Heart left ventricle (tissue), 16 donors: ENCODE measurements around the gene CACNA1C. TPM values are rescaled to one million over a fixed set of nuclear protein-coding genes. Genes with fewer than 3 reads are reported as not detected.

Source experiments
- ATAC-seq, 4 donors: fragments of 200-7000 bp; cut with Tn5 transposase; one replicate each; pipeline ENCODE4 v1.9.1; 2020 to 2022; ENCODE audit warnings: moderate library complexity in 4 of 4, mild to moderate bottlenecking in 3 of 4, moderate number of reproducible peaks in 1 of 4
- DNase-seq, 5 donors: peaks; one replicate each; pipeline ENCODE4 v3.0.0-alpha.2; 2020
- H3K27ac ChIP-seq, 12 donors: fragments of 200-600 bp; sonication (generic) in 4 of 12; one replicate each; pipeline versions ENCODE4 v1.5.0 to v1.8.0; 2016 to 2022; ENCODE audit warnings: mild to moderate bottlenecking in 2 of 12
- H3K27me3 ChIP-seq, 9 donors: fragments of 200-600 bp; sonication (generic) in 2 of 9; one replicate each; pipeline versions ENCODE4 v1.5.1 to v1.8.0; 2016 to 2022; ENCODE audit warnings: mild to moderate bottlenecking in 3 of 9
- H3K36me3 ChIP-seq, 9 donors: fragments of 200-600 bp; sonication (generic) in 2 of 9; one replicate each; pipeline versions ENCODE4 v1.5.0 to v1.8.0; 2018 to 2022; ENCODE audit warnings: mild to moderate bottlenecking in 2 of 9
- H3K4me1 ChIP-seq, 12 donors: fragments of 200-600 bp; sonication (generic) in 4 of 12; one replicate each; pipeline versions ENCODE4 v1.5.0 to v1.8.0; 2016 to 2022; ENCODE audit warnings: mild to moderate bottlenecking in 3 of 12
- H3K4me3 ChIP-seq, 12 donors: fragments of 200-600 bp; sonication (generic) in 4 of 12; one replicate each; pipeline versions ENCODE4 v1.5.0 to v1.8.0; 2017 to 2022; ENCODE audit warnings: mild to moderate bottlenecking in 9 of 12, moderate library complexity in 4 of 12
- H3K9me3 ChIP-seq, 12 donors: fragments of 200-600 bp; sonication (generic) in 4 of 12; one replicate each; pipeline versions ENCODE4 v1.5.0 to v1.8.0; 2016 to 2022; ENCODE audit warnings: mild to moderate bottlenecking in 1 of 12
- POLR2A ChIP-seq, 2 donors: fragments of 450-650 bp; IDR thresholded peaks; one replicate each; pipeline ENCODE4 v1.6.1; 2017; ENCODE audit warnings: antibody characterized with exemption in 2 of 2, mild to moderate bottlenecking in 2 of 2, moderate library complexity in 2 of 2
- WGBS, 4 donors: extraction: QIAGEN DNeasy Blood & Tissue Kit in 2 of 4; methylation state at CpG; one replicate each; pipeline versions ENCODE4 v1.1.5 to v1.1.7; 2013 to 2018; 5-methylcytosine and 5-hydroxymethylcytosine counted together
- intact Hi-C, 10 donors: fragments of 100-400 bp; cut with DNase I; formaldehyde crosslinking; loops; one replicate each; pipeline versions ENCODE4 v1.11.1 to v1.14.2; 2022
- polyA plus RNA-seq, 2 donors: library from polyadenylated mRNA; stranded (reverse); fragments of 200-250 nt; gene quantifications; one replicate each; pipeline ENCODE4 v1.2.3, GENCODE V29; 2013
- total RNA-seq, 9 donors: library from RNA; depleted of rRNA in 2 of 9; stranded (reverse); fragments of >200 nt in 2 of 9; fragmentation: NEBNext Ultra II Directional in 3 of 9; extraction: Animal tissue kit (Norgen Biotek cat#: 25700) in 3 of 9; gene quantifications; one replicate each; pipeline versions ENCODE4 v1.1.0 to v1.2.4, GENCODE V29; 2016 to 2023
- TF ChIP-seq, protein P1 (sequence below), 12 donors: fragments of 200-600 bp; sonication (generic) in 4 of 12; IDR thresholded peaks; one replicate each; pipeline versions ENCODE4 v1.5.0 to v1.8.0; 2018 to 2022; ENCODE audit warnings: antibody characterized with exemption in 12 of 12, mild to moderate bottlenecking in 5 of 12
- donor health status: ischemic (EF 13 %, LVEDD 7.1; RV severe dilation, severe dysfunction).
- donor health status: healthy with polysubstance abuse.
- donor health status: DM: no; HTN: yes; CAD: no.
- donor health status: DM: no; HTN: no; CAD: no.
- donor health status: ischemic (EF 25% LVEDD 6.9; RV normal size, moderate dysfunction).
- donor health status: ischemic (EF 25% LVEDD 5.7; RV mildly dilated, moderate dysfunction).
- donor health status: healthy.
- donor health status: DM: yes; HTN: yes; CAD: no.
- donor health status: ischemic (EF 35%, LVEDD 5.7; RV mildly dilated, moderate dysfunction).
- donor health status: nonischemic (EF 11% LVEDD 7.7; RV severe dilation, severe dysfunction).
- donor health status: DM: yes; HTN: yes; CAD: no.
- donor health status: PGD.
- donor health status: ischemic (EF 29% LVEDD 5.4; RV normal size, mild dysfunction).
- donor health status: nonischemic (EF 23%, LVEDD 6.1; RV moderate dilation, normal function).

CACNA1C gene
- total and polyA plus RNA-seq, 11 donors = 41.9 to 196 (median 164) TPM

- 49 to 64% (median 56%) methylated on average over 3 of the region's 3 CpGs for whole genome bisulfite sequencing, 4 donors
- H3K27ac ChIP-seq = no peak overlapping the region
- no peak for ATAC-seq
Observed at GRCh38 chr12:2260441-2260840, 207.7 kb downstream of the CACNA1C start.

GRCh38 chr12:2261708-2262107 lies 208.9 kb downstream of the CACNA1C start:
- Histone ChIP-seq H3K36me3 (no peaks in the 10 kb centered on the region), H3K27ac (no peak overlapping the region), H3K27me3 (no peaks in the 10 kb centered on the region), H3K4me3 (no peak overlapping the region), H3K9me3 (no peaks in the 10 kb centered on the region), H3K4me1 (peaks cover 5 to 99% (median 68%) of the 10 kb centered on the region in 12 donors)
- intact Hi-C loops = no loop called here
- WGBS, 4 donors = 60 to 94% (median 92%) methylated on average over 1 of the region's 1 CpG
- DNase-seq (no peak), ATAC-seq (no peak)
- TF ChIP-seq, protein P1, sequence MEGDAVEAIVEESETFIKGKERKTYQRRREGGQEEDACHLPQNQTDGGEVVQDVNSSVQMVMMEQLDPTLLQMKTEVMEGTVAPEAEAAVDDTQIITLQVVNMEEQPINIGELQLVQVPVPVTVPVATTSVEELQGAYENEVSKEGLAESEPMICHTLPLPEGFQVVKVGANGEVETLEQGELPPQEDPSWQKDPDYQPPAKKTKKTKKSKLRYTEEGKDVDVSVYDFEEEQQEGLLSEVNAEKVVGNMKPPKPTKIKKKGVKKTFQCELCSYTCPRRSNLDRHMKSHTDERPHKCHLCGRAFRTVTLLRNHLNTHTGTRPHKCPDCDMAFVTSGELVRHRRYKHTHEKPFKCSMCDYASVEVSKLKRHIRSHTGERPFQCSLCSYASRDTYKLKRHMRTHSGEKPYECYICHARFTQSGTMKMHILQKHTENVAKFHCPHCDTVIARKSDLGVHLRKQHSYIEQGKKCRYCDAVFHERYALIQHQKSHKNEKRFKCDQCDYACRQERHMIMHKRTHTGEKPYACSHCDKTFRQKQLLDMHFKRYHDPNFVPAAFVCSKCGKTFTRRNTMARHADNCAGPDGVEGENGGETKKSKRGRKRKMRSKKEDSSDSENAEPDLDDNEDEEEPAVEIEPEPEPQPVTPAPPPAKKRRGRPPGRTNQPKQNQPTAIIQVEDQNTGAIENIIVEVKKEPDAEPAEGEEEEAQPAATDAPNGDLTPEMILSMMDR (IDR thresholded peaks at IDR 0.05) = no peak
- TF ChIP-seq POLR2A (IDR thresholded peaks at IDR 0.05) = no peak

More at GRCh38 chr12:2260441-2260840, 207.7 kb downstream of the CACNA1C start:
- H3K27me3 ChIP-seq = no peaks in the 10 kb centered on the region
- no peak for DNase-seq
- peaks cover 0 to 2% (median 0%) of the 10 kb centered on the region in 9 donors for H3K36me3 ChIP-seq
- H3K4me3 ChIP-seq = no peak overlapping the region
- intact Hi-C loops = no loop called here
- TF ChIP-seq POLR2A (IDR thresholded peaks at IDR 0.05) = no peak
- TF ChIP-seq, protein P1 (IDR thresholded peaks at IDR 0.05) = no peak
- H3K4me1 ChIP-seq = peaks cover 5 to 87% (median 62%) of the 10 kb centered on the region in 12 donors
- H3K9me3 ChIP-seq = no peaks in the 10 kb centered on the region

- Histone ChIP-seq H3K27me3 (no peaks in the 10 kb centered on the region), H3K27ac (no peak overlapping the region), H3K36me3 (no peaks in the 10 kb centered on the region), H3K4me1 (peaks cover 5 to 99% (median 71%) of the 10 kb centered on the region in 12 donors), H3K4me3 (no peak overlapping the region), H3K9me3 (no peaks in the 10 kb centered on the region)
- WGBS, 4 donors = 96 to 100% (median 98%) methylated on average over 2 of the region's 2 CpGs
- intact Hi-C loops = no loop called here
- no peak for TF ChIP-seq POLR2A (IDR thresholded peaks at IDR 0.05)
- TF ChIP-seq, protein P1 (IDR thresholded peaks at IDR 0.05) = no peak
- ATAC-seq = no peak
- DNase-seq = no peak
Observed at GRCh38 chr12:2262449-2262848, 209.7 kb downstream of the CACNA1C start.

DNA sequence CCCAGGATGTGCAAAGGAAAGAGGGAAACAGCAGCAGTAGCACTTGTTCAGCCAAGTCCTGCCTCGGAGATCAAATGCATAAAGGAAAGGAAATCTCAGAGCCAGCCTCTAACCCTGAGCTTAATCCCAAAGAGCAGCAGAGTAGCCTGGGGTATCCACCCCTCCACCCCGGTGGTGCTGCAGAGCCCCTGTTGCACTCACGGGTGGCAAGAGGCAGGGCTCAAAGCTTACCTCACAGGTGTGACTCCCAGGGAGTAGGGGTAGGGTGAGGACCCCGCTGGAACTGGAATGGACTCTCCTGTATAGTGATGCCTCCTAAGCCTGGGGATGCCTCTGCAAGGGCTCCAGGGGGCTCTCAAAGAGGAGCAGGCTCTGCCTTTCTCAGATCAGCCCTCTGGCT lies 211.1 kb downstream of the CACNA1C start:
- no peaks in the 10 kb centered on the region for H3K27me3 ChIP-seq
- H3K9me3 ChIP-seq = no peaks in the 10 kb centered on the region
- TF ChIP-seq, protein P1 (IDR thresholded peaks at IDR 0.05) = no peak
- TF ChIP-seq POLR2A (IDR thresholded peaks at IDR 0.05) = no peak
- no peak for DNase-seq
- H3K27ac ChIP-seq = peak overlapping the region in 4 of 12 donors; percentile 60 to 73 (median 68)
- intact Hi-C loops = no loop called here
- peaks cover 5 to 99% (median 72%) of the 10 kb centered on the region in 12 donors for H3K4me1 ChIP-seq
- ATAC-seq = peak in 1 of 4 donors; percentile 9
- no peaks in the 10 kb centered on the region for H3K36me3 ChIP-seq
- no peak overlapping the region for H3K4me3 ChIP-seq
- WGBS, 4 donors = 70 to 80% (median 79%) methylated on average over 4 of the region's 4 CpGs
